ENCODE data around the gene PTPRG. TPM values are rescaled to one million over a fixed set of nuclear protein-coding genes. Genes with fewer than 3 reads are reported as not detected.

The PTPRG gene
- total RNA-seq, 1 experiment from 2014 or later = 32.1 TPM

GRCh38 chr3:61885414-61885813, 324.0 kb downstream of the PTPRG start:
- no peaks in the 10 kb centered on the region for H3K79me2 ChIP-seq (ENCODE audit: insufficient read depth, low read length)

More at GRCh38 chr3:61885414-61885813, 324.0 kb downstream of the PTPRG start:
- H3K4me3 ChIP-seq (replicated peaks in 1 of 2; ENCODE audit: low read depth in 1 of 2, low read length in 2 of 2) = no peak overlapping the region
- ATAC-seq = no peak
- no peaks in the 10 kb centered on the region for H3K27me3 ChIP-seq (ENCODE audit: insufficient read depth, low read length)
- CTCF ChIA-PET = no interaction called here
- H2AFZ ChIP-seq (ENCODE audit: low read depth, low read length, poor library complexity, severe bottlenecking) = no peak overlapping the region
- H3K9me3 ChIP-seq (ENCODE audit: control insufficient read depth in 1 of 2, insufficient read depth in 1 of 2, low read depth in 1 of 2, low read length in 2 of 2) = no peaks in the 10 kb centered on the region
- no TSS peak for BruUV-seq (replicated peaks)
- no peak overlapping the region for H3K4me2 ChIP-seq (ENCODE audit: low read length)
- DNase-seq (ENCODE audit: low read depth, low spot score) = no peak
- H3K27ac ChIP-seq (ENCODE audit: low read depth, low read length) = no peak overlapping the region
- H3K4me1 ChIP-seq (ENCODE audit: control insufficient read depth in 1 of 2, insufficient read depth in 2 of 2, low read length in 2 of 2) = 0 out of 4 replicates have a peak, but pooled peaks cover 0 to 3% of the 10 kb centered on the region in 2 experiments
- H3K36me3 ChIP-seq (ENCODE audit: control insufficient read depth in 1 of 2, insufficient read depth in 2 of 2, low read length in 2 of 2) = no peaks in the 10 kb centered on the region
- H4K20me1 ChIP-seq (ENCODE audit: insufficient read depth) = no peaks in the 10 kb centered on the region
- no peaks in the 10 kb centered on the region for H3K9me2 ChIP-seq (ENCODE audit: insufficient read depth)
- RAD21 ChIA-PET (ENCODE audit: low non-redundant PET in 1 of 2, low total read pairs in 2 of 2, uncharacterized antibody in 2 of 2, unreplicated experiment in 2 of 2) = no interaction called here
- no peak for TF ChIP-seq ELF1 (IDR thresholded peaks at IDR 0.05; ENCODE audit: borderline replicate concordance, low read depth)
- TF ChIP-seq REST (IDR thresholded peaks at IDR 0.05; ENCODE audit: low read depth) = no peak
- no peak for TF ChIP-seq ZNF274 (IDR thresholded peaks at IDR 0.05; ENCODE audit: low read depth, low read length)
- no peak for TF ChIP-seq SIN3A (IDR thresholded peaks at IDR 0.05; ENCODE audit: low read depth)
- no peak for TF ChIP-seq CEBPB (IDR thresholded peaks at IDR 0.05; ENCODE audit: low read depth)
- no peak for TF ChIP-seq CBX3 (IDR thresholded peaks at IDR 0.05; ENCODE audit: low read depth)
- no peak for TF ChIP-seq RAD21 (IDR thresholded peaks at IDR 0.05; ENCODE audit: low read depth)
- TF ChIP-seq POLR2A (IDR thresholded peaks at IDR 0.05; ENCODE audit: borderline replicate concordance, extremely low read depth, insufficient read depth, insufficient read length) = no peak
- TF ChIP-seq EZH2phosphoT487 (IDR thresholded peaks at IDR 0.05; ENCODE audit: borderline replicate concordance) = no peak
- TF ChIP-seq SP1 (IDR thresholded peaks at IDR 0.05; ENCODE audit: low read depth) = no peak
- TF ChIP-seq ZFX (IDR thresholded peaks at IDR 0.05) = no peak
- no peak for TF ChIP-seq ZBTB33 (IDR thresholded peaks at IDR 0.05; ENCODE audit: extremely low read depth, insufficient replicate concordance, low read length)
- TF ChIP-seq TCF7L2 (IDR thresholded peaks at IDR 0.05; ENCODE audit: borderline replicate concordance, extremely low read depth, insufficient read depth, insufficient read length) = no peak
- TF ChIP-seq MAX (IDR thresholded peaks at IDR 0.05) = no peak
- TF ChIP-seq YY1 (IDR thresholded peaks at IDR 0.05; ENCODE audit: extremely low read depth, insufficient replicate concordance, low read depth, low read length) = no peak
- no peak for TF ChIP-seq ATF3 (IDR thresholded peaks at IDR 0.05)
- no peak overlapping the region for H3K9ac ChIP-seq (ENCODE audit: low read length)
- intact Hi-C loops (cut with micrococcal nuclease) = no loop called here
- POLR2A ChIA-PET = no interaction called here
